Thyroid gland (tissue), 4 donors: Measurements from ENCODE around the gene FAM78A.

ENCODE experiments used
- POLR2A ChIP-seq, 2 donors: fragments of 450-650 bp; IDR thresholded peaks; one replicate each; pipeline ENCODE4 v1.6.1; 2017; ENCODE audit warnings: antibody characterized with exemption in 2 of 2, mild to moderate bottlenecking in 2 of 2, moderate library complexity in 1 of 2
- TF ChIP-seq, protein P1 (sequence below), 6 experiments: fragments of 200-600 bp in 3 of 6; fragments of 450-650 bp in 3 of 6; sonication (generic) in 3 of 6; IDR thresholded peaks; one replicate each; pipeline ENCODE4 v1.5.1; 2016 to 2019; ENCODE audit warnings: antibody characterized with exemption in 6 of 6, mild to moderate bottlenecking in 2 of 6, inconsistent platforms in 1 of 6, moderate library complexity in 1 of 6

DNA sequence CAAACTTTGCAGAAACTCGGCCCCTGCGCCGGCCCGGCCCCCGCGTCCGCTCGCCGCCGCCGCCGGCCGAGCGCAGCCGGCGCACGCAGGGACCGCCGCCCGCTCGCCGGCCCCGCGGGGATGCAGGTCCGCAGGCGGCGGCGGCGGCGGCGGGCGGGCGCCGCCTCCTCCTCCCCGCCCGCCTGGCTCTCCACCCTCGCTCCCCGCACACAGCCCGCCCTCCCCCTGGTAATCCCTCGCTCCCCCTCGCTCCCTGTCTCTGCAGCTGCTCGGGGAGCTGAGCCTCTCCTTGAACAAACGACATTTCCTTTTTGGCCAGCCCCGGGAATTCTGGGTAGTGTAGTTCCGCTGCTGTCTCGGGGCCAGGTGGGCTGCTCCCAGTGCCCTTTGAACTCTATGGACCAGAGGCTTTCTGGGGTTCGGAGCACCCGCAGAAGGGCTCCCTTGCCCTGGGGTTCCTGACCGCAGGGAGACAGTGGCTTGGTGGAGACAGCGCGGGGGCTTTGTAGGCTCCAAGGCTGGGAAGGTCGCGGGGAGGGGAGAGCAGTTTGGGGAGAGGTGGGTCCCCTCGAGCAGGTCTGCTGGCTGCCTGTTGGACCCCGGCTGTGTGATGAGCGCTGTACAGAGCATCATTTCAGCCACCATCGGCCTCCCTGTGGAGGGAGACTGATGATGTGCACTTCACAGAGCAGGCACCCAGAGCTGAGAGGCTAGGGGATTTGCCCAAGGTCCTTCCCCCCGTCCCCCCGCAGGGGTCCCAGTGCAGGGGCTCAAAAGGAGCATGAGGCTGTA, 1.8 kb upstream of the FAM78A start:
- TF ChIP-seq, protein P1, sequence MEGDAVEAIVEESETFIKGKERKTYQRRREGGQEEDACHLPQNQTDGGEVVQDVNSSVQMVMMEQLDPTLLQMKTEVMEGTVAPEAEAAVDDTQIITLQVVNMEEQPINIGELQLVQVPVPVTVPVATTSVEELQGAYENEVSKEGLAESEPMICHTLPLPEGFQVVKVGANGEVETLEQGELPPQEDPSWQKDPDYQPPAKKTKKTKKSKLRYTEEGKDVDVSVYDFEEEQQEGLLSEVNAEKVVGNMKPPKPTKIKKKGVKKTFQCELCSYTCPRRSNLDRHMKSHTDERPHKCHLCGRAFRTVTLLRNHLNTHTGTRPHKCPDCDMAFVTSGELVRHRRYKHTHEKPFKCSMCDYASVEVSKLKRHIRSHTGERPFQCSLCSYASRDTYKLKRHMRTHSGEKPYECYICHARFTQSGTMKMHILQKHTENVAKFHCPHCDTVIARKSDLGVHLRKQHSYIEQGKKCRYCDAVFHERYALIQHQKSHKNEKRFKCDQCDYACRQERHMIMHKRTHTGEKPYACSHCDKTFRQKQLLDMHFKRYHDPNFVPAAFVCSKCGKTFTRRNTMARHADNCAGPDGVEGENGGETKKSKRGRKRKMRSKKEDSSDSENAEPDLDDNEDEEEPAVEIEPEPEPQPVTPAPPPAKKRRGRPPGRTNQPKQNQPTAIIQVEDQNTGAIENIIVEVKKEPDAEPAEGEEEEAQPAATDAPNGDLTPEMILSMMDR (IDR thresholded peaks at IDR 0.05) = no peak
- TF ChIP-seq POLR2A (IDR thresholded peaks at IDR 0.05) = no peak
